Stimulated activated naive CD8-positive, alpha-beta T cell treated with anti-CD3 and anti-CD28 coated beads, Interleukin-15, amount 100 ng/mL, for 72 hours (primary cell): ENCODE data around the gene ZNF862.

Experiments
- ATAC-seq: fragments of 150-1000 bp; cut with Tn5 transposase; 2 replicates; pipeline ENCODE4 v1.10.0; 2021; ENCODE audit warnings: mild to moderate bottlenecking, moderate library complexity
- DNase-seq, 2 donors: peaks; one replicate each; pipeline ENCODE4 v3.0.0; 2021 to 2022
- H3K27ac Mint-ChIP-seq, 2 donors: one replicate each; pipeline ENCODE4 v1.8.0; 2022; ENCODE audit warnings: mild to moderate bottlenecking in 2 of 2, mixed read lengths in 2 of 2, moderate library complexity in 2 of 2
- H3K27me3 Mint-ChIP-seq: one replicate; pipeline ENCODE4 v1.8.0; 2022; ENCODE audit warnings: mixed read lengths
- H3K4me1 Mint-ChIP-seq: one replicate; pipeline ENCODE4 v1.8.0; 2022; ENCODE audit warnings: mild to moderate bottlenecking, mixed read lengths
- H3K4me3 Mint-ChIP-seq, 2 donors: one replicate each; pipeline ENCODE4 v1.8.0; 2022; ENCODE audit warnings: mild to moderate bottlenecking in 2 of 2, mixed read lengths in 2 of 2, moderate library complexity in 1 of 2
- H3K9me3 Mint-ChIP-seq, 2 donors: one replicate each; pipeline ENCODE4 v1.8.0; 2022; ENCODE audit warnings: mixed read lengths in 2 of 2

ZNF862 gene

DNA sequence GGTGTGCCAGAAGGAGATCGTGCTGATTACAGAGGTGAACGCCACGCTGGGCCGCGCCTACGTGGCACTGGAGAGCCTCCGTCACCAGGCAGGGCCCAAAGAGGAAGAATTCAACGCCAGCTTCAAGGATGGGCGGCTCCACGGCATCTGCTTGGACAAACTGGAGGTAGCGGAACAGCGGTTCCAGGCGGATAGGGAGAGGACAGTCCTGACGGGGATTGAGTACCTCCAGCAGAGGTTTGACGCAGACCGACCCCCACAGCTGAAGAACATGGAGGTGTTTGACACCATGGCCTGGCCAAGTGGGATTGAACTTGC is 23.5 kb downstream of the ZNF862 start:
- no peak for DNase-seq
- H3K4me1 Mint-ChIP-seq: peaks cover 78% of the 10 kb centered on the region
- no peak overlapping the region for H3K4me3 Mint-ChIP-seq
- H3K27me3 Mint-ChIP-seq: no peaks in the 10 kb centered on the region
- no peak for ATAC-seq
- no peaks in the 10 kb centered on the region for H3K9me3 Mint-ChIP-seq
- peak overlapping the region in 1 of 2 donors; percentile 15 for H3K27ac Mint-ChIP-seq

DNA sequence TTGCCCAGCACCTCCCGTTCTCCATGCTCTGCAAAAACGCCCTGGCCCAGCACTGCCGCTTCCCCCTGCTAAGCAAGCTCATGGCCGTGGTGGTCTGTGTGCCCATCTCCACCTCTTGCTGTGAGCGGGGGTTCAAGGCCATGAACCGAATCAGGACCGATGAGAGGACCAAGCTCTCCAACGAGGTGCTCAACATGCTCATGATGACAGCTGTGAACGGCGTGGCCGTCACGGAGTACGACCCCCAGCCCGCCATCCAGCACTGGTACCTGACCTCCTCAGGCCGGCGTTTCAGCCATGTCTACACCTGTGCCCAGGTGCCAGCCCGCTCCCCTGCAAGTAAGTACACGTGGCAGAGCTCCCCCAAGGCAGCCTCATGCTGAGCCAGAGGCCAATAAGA is 24.0 kb downstream of the ZNF862 start:
- H3K27ac Mint-ChIP-seq: no peak overlapping the region
- peaks cover 78% of the 10 kb centered on the region for H3K4me1 Mint-ChIP-seq
- H3K9me3 Mint-ChIP-seq: no peaks in the 10 kb centered on the region
- no peaks in the 10 kb centered on the region for H3K27me3 Mint-ChIP-seq
- no peak for DNase-seq
- no peak overlapping the region for H3K4me3 Mint-ChIP-seq
- no peak for ATAC-seq

DNA sequence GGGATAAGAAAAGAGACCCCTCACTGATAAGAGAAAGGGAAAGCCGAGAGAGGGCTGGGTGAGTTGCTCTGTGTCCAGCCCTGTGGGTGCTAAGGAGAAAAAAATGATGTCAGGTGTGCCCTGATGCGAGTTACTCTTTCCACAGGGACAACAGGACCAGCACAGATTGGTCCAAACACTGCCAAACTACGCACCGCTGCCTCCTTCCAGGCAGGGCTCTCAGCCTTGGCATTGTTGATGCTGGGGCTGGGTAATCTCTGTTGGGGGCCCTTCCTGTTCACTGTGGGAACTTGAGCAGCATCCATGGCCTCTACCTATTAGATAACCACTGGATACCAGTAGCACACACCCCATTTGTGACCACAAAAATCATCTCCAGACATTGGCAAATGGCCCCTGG is 25.3 kb downstream of the ZNF862 start:
- no peaks in the 10 kb centered on the region for H3K9me3 Mint-ChIP-seq
- no peaks in the 10 kb centered on the region for H3K27me3 Mint-ChIP-seq
- H3K4me1 Mint-ChIP-seq: peaks cover 79% of the 10 kb centered on the region
- DNase-seq (no peak), ATAC-seq (no peak)
- no peak overlapping the region for H3K4me3 Mint-ChIP-seq
- no peak overlapping the region for H3K27ac Mint-ChIP-seq

DNA sequence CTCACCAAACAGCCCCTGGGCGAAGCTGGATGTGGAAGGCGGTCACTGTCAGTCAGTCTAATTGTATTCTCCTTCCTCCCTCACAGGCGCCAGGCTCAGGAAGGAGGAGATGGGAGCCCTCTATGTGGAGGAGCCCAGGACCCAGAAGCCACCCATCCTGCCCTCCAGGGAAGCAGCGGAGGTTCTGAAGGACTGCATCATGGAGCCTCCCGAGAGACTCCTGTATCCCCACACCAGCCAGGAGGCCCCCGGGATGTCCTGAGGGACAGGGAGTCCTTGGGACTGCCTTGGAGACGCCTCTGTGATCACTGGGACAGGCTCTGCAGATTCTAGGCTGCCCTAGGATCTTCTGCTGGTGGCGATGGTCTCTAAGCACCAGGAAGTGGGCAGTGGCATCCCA is 25.8 kb downstream of the ZNF862 start:
- Mint-ChIP-seq H3K27me3 (no peaks in the 10 kb centered on the region), H3K4me3 (no peak overlapping the region), H3K27ac (peak overlapping the region in 1 of 2 donors; percentile 82), H3K9me3 (no peaks in the 10 kb centered on the region), H3K4me1 (peaks cover 81% of the 10 kb centered on the region)
- no peak for DNase-seq
- ATAC-seq: no peak

DNA sequence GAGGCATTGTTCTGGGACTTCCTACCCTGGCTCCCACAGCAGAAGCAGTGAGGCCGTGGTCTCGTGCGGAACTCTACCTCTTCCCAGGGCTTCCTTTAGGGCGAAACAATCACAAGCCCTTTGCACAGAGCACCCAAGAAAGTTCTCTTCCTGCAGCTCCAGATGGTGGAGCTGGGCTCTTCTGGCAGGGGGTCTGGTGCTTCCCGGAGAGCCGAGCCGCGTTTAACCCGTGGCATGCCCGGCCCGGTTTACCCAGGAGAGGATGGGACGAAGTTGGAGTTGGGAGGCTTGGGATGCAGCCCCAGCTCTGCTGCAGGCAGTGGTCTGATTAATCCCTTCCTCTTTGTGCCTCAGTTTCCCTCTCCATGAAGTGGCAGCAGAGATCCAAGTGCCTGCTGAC is 26.6 kb downstream of the ZNF862 start:
- H3K4me1 Mint-ChIP-seq: peaks cover 86% of the 10 kb centered on the region
- ATAC-seq (no peak), DNase-seq (no peak)
- no peaks in the 10 kb centered on the region for H3K27me3 Mint-ChIP-seq
- H3K27ac Mint-ChIP-seq: peak overlapping the region; percentile 93 to 97
- peak overlapping the region; percentile 73 to 78 for H3K4me3 Mint-ChIP-seq
- no peaks in the 10 kb centered on the region for H3K9me3 Mint-ChIP-seq

DNA sequence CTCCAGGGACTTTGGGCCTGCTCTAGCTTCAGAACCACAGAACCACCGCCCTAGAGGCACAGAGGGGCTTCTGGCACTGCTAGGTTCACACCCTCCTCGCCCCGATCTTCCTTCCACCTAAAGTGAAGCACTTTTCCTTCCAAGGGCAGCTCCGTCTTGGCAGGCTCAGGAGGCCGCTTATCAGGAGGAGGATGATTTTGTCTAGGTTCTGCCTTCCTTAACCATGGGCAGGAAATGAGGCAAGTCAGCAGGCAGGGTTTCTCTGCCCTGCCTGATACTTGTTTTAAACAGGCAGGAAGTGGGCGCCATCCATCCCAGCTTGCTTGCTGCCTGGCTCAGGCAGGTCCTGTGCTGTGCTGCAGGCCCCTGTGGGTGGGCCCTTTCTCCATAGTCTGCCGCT is 27.3 kb downstream of the ZNF862 start:
- ATAC-seq: peak; percentile 77
- H3K4me3 Mint-ChIP-seq: peak overlapping the region; percentile 73 to 78
- peak overlapping the region; percentile 93 to 97 for H3K27ac Mint-ChIP-seq
- no peaks in the 10 kb centered on the region for H3K9me3 Mint-ChIP-seq
- DNase-seq: peak; percentile 50 to 71
- no peaks in the 10 kb centered on the region for H3K27me3 Mint-ChIP-seq
- peaks cover 92% of the 10 kb centered on the region for H3K4me1 Mint-ChIP-seq

DNA sequence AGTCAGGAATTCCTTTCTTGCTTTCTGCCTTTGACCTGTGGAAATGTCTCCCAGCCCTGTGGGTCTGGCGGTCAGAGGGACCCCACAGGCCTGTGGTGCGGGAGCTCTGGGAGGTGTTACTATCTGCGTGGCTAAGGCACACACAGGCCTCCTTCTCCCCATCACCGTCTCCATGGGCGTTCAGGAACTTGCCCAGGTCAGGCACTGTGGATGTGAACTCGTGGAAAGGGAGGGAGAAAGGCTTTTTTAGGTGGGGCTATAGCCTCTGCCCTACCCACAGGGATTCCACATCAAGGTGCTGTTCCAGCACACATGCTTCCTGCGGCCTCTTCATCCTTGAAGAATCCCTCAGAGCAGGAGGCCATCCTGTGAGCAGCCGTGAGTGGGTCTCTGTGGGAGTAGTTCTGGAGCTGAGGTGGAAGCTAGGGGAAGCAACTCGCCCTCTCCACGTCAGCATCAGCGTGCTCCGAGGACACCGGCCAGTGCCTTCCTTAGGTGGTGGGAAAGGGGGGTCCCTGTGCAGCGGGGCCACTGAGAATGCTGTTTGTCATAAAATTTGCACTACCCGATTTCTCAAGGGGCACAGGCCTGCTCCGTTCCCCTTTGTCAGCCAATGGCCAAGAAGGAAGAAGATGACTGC is 28.1 kb downstream of the ZNF862 start:
- ATAC-seq (no peak), DNase-seq (no peak)
- peak overlapping the region; percentile 93 for H3K27ac Mint-ChIP-seq
- H3K4me3 Mint-ChIP-seq: peak overlapping the region; percentile 73 to 78
- H3K9me3 Mint-ChIP-seq: no peaks in the 10 kb centered on the region
- no peaks in the 10 kb centered on the region for H3K27me3 Mint-ChIP-seq
- H3K4me1 Mint-ChIP-seq: peaks cover 100% of the 10 kb centered on the region

DNA sequence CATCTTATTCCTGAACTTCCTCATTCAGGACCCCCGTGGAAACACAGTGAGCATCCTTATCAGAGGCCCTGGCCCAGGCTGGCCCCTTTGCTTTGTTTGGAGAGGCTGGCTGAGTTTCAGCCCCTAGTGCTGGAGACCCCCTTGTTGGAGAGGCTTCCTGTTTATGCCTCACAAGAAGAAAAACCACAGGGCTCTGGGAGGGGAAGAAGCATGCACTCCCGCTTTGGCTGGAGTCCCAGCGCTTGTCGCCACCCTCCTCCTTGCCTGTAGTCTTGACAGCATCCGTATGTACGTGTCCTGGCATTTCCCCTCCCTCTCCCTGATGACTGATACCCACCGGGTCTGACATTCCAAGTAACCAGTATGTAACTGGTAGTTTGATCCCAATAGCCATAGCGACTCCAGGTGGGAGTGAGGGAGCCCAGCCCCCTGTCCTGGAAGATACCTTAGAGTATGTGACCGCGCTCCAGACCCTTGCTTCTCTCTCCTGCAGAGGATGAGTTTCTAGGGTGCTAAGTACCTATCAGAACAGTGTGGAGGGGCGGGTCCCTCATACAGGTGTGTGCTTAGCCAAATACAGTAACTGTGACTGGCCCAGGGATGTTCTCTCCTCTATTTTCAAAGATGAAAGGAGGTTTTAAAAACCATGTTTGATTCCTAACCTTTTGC is 28.7 kb downstream of the ZNF862 start:
- no peaks in the 10 kb centered on the region for H3K27me3 Mint-ChIP-seq
- peak overlapping the region; percentile 73 to 78 for H3K4me3 Mint-ChIP-seq

DNA sequence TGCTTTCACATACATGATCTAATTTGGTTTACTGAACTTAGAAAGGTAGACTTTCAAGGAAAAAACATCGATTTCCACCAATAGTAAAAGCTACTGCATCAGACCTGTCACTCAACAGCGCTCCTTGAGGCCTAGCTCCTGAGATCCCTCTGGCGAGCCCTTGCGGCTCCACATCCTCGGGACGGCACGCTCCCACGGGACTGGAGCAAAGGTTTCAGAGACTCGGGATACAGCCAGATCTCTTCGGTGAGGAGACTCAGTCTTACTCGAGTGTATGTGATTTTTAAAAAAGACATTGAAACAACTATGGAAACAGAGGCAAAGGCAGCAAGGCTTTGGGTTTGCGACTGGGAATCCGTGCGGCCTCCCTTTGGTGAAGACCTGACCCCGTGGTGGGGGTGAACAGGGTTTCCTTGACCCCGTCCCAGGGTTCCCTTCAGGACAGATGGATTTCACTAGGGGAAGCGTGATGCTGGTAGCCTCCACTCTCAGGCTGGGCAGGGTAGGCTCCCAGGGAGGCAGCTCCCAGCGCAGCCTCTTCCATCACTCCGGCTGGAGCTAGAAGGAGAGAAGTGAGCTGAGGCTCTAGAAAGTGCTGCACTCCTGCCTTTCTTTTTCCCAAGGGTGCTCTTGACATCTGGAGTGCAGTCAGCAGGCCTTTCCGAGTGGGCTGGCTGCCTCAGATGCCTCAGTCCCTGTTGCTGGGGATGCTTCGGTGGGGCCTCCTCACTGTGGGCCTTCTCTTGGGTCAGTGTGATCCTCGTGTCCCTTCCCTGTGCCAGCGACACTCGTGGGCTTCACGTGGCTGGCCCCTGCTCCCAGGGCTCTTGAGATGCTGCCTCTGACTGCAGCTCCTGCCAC is 29.8 kb downstream of the ZNF862 start:
- H3K9me3 Mint-ChIP-seq: no peaks in the 10 kb centered on the region
- peak overlapping the region; percentile 73 to 78 for H3K4me3 Mint-ChIP-seq
- H3K4me1 Mint-ChIP-seq: peaks cover 99% of the 10 kb centered on the region
- no peaks in the 10 kb centered on the region for H3K27me3 Mint-ChIP-seq
- peak overlapping the region; percentile 63 to 87 for H3K27ac Mint-ChIP-seq
- no peak for DNase-seq
- ATAC-seq: no peak

More for the DNA sequence above, 28.7 kb downstream of the ZNF862 start:
- Mint-ChIP-seq H3K4me1 (peaks cover 100% of the 10 kb centered on the region), H3K27ac (peak overlapping the region; percentile 86 to 87), H3K9me3 (no peaks in the 10 kb centered on the region)
- ATAC-seq: no peak
- no peak for DNase-seq

DNA sequence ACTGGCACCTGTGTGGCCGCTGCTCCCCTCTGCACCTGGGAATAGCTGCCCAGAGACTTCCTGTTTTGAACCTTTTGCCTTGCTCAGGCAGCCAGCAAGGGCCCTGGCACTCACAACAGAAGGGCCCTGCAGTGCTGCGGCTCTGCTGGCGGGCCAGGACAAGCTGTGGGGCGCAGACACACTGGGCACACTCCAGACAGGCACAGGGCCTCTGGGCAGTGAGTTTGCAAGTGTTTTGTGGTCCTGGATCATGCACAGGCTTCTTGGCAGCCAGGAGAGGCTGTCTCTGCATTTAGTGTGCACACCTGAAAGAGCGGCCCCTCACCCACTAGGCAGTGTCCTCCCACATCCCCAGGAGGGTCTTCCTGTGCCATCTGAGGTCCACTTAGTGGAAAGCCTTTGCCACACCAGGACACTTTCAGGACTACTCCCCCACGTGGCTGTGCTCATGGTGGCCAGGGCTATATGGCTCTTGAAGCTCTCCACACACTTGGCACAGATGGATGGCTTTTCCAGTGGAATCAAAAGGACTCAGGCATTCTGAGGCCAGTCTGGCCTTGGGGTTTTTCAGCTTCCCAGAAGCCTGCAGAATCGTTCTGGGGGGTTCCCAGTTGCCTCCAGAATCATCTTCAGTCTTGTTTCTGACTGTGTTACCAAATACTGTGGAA is 30.6 kb downstream of the ZNF862 start:
- no peaks in the 10 kb centered on the region for H3K9me3 Mint-ChIP-seq
- H3K4me1 Mint-ChIP-seq: peaks cover 91% of the 10 kb centered on the region
- peak overlapping the region; percentile 52 to 63 for H3K27ac Mint-ChIP-seq
- H3K27me3 Mint-ChIP-seq: no peaks in the 10 kb centered on the region
- DNase-seq (no peak), ATAC-seq (no peak)
- H3K4me3 Mint-ChIP-seq: peak overlapping the region; percentile 55 to 64

DNA sequence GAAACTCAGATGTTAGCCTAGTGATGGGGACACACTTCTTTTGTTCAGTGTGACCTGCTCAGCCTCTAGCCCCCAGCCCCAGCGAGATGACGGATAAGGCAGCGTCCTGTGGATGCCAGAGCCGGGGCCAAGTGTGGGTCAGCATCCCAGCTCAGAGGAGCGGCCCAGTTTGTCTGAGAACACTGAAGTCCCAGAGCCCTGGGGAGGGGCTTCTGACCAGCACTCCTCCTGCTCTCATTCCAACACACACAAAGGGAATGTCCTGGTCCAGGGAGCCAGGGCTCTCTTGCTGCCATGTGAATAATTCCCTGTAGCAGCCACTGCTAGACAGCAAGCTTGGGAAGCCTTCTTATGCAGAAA is 31.1 kb downstream of the ZNF862 start:
- Mint-ChIP-seq H3K9me3 (no peaks in the 10 kb centered on the region), H3K27ac (peak overlapping the region; percentile 42 to 64), H3K4me1 (peaks cover 87% of the 10 kb centered on the region), H3K4me3 (peak overlapping the region; percentile 59 to 64), H3K27me3 (no peaks in the 10 kb centered on the region)
- DNase-seq: no peak
- no peak for ATAC-seq

DNA sequence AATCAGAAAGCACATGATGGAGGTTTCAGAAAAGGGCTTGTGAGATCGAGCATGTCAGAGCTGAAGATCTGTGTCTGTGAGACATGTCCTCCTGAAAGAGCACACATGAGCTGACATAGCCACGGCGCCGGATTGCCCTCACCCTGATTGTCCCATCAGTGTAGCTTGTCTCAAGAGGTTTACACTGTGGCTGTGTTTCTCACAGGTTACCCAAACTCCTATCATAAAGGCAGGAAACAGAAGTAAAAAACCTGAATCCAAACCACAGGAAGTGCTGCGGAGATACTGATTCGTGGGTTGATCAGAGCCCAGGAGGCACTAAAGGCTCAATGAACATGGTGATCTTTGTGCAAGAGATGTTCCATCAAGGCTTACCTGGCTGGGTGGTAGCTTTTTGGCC is 31.7 kb downstream of the ZNF862 start:
- Mint-ChIP-seq H3K4me3 (peak overlapping the region; percentile 59 to 64), H3K4me1 (peaks cover 87% of the 10 kb centered on the region), H3K27ac (peak overlapping the region in 1 of 2 donors; percentile 64), H3K9me3 (no peaks in the 10 kb centered on the region), H3K27me3 (no peaks in the 10 kb centered on the region)
- DNase-seq (peak in 1 of 2 donors; percentile 52), ATAC-seq (peak; percentile 49)

DNA sequence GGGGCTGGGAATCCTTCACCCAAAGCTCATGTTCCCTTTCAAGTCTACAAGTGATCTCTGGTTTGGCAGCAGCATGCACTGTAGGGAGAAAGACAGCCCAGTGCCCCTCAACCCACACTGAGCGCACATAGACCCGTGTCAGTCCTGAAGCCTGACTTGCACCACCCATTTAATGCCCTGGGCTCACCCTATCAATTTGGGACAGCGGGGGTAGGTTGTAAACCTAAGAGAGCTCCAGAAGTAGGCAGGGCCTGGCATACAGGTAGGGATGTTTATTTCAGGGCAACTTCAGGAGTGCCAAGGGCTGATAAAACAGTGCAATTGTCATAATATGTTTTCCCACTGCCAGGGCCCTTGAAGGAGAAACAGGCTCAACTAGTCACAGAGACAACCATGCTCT is 32.1 kb downstream of the ZNF862 start:
- Mint-ChIP-seq H3K9me3 (no peaks in the 10 kb centered on the region), H3K27me3 (no peaks in the 10 kb centered on the region), H3K27ac (peak overlapping the region in 1 of 2 donors; percentile 82), H3K4me1 (peaks cover 87% of the 10 kb centered on the region), H3K4me3 (peak overlapping the region; percentile 59 to 64)
- peak; percentile 1 for ATAC-seq
- DNase-seq: no peak

DNA sequence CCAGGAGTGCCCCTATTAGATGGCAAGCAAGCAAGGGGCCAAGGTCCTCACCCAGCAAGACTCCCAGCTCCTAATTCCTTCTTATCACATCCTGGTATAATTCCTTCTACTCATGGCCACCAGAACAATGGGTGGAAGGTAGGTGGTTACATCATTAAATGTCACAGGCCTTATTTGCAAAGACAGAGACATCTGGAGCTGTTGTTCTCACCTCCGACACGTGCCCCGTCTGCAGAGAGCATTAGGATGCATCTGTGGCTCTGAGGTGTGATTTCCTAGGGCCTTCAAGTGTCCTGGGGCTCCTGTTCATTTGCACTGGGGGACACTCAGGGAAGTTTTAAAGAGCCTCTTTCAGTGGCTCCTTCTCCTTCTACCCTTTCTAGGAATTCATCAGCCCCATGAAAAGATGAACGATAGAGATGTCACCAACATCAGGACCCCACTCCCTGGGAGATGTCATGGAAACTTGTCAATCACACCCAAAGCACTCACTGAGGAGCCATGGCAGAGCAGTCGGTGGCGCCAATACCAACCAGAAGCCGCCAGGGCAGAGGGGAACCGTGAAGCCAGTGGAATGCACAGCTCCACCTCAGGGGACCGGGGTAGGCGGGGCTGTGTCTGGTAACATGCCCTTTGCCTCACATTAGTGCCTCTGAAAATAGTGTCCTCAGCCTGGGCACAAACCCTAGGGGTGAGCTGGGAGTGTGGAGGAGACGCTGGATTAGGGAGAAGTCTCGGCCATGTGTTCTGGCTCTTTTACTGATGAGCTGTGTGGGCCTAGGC is 32.7 kb downstream of the ZNF862 start:
- Mint-ChIP-seq H3K4me1 (peaks cover 87% of the 10 kb centered on the region), H3K4me3 (peak overlapping the region; percentile 85 to 92), H3K9me3 (no peaks in the 10 kb centered on the region), H3K27ac (peak overlapping the region; percentile 78 to 82), H3K27me3 (no peaks in the 10 kb centered on the region)
- ATAC-seq (peak; percentile 18), DNase-seq (peak in 1 of 2 donors; percentile 53)

DNA sequence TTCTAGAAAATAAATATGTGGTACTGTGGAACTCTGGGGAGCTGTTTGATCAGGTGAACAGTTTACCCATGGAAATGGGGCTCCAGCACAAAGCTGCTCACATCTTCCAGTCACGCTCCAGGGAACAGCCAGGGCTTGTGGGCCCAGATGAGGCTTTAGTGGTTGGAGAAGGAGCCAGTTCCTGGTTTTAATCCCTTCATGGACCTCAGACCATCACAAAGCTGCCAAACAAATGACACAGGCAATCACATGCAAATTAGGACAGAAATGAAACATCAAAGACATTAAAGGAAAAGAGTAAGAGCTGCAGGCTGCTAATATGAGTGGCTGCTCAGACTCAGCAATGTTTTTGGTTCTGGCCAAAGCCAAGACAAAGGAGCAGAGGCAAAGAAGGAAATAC is 33.4 kb downstream of the ZNF862 start:
- Mint-ChIP-seq H3K4me1 (peaks cover 83% of the 10 kb centered on the region), H3K4me3 (peak overlapping the region; percentile 85 to 92)

More for the DNA sequence above, 33.4 kb downstream of the ZNF862 start:
- Mint-ChIP-seq H3K27ac (peak overlapping the region; percentile 78 to 82), H3K9me3 (no peaks in the 10 kb centered on the region), H3K27me3 (no peaks in the 10 kb centered on the region)
- ATAC-seq: no peak
- DNase-seq: no peak
